GM23338 (cell line): ENCODE measurements around the gene PICK1. TPM values are rescaled to one million over a fixed set of nuclear protein-coding genes. Genes with fewer than 3 reads are reported as not detected.

Experiments used
- ATAC-seq: fragments of 200-7000 bp; cut with Tn5 transposase; 3 replicates; pipeline ENCODE4 v1.9.1; 2020
- DNase-seq: peaks from one replicate; pipeline ENCODE4 v3.0.0-alpha.2; 2015; ENCODE audit warnings: low spot score
- H2AFZ ChIP-seq: fragments of 200-600 bp; sonication (generic); 2 replicates; pipeline ENCODE4 v1.8.0; 2016; ENCODE audit warnings: antibody characterized with exemption, mild to moderate bottlenecking, moderate library complexity
- H3F3A ChIP-seq: fragments of 200-600 bp; sonication (generic); replicated peaks from 2 replicates; pipeline ENCODE4 v1.8.0; 2017; ENCODE audit warnings: antibody characterized with exemption, mixed run types, low read depth
- H3K27ac ChIP-seq: fragments of 200-600 bp; sonication (generic); 2 replicates; pipeline ENCODE4 v1.6.1; 2016; ENCODE audit warnings: low read depth
- H3K27me3 ChIP-seq: fragments of 200-600 bp; sonication (generic); 2 replicates; pipeline ENCODE4 v1.8.0; 2016; ENCODE audit warnings: mild to moderate bottlenecking, mixed run types, moderate library complexity; ENCODE audit not compliant: insufficient read depth
- H3K36me3 ChIP-seq: fragments of 200-600 bp; sonication (generic); 2 replicates; pipeline ENCODE4 v1.8.0; 2016; ENCODE audit warnings: mild to moderate bottlenecking; ENCODE audit not compliant: insufficient read depth
- H3K4me1 ChIP-seq: fragments of 200-600 bp; sonication (generic); 2 replicates; pipeline ENCODE4 v1.8.0; 2016; ENCODE audit warnings: mild to moderate bottlenecking, moderate library complexity; ENCODE audit not compliant: insufficient read depth
- H3K4me2 ChIP-seq: fragments of 200-600 bp; sonication (generic); 2 replicates; pipeline ENCODE4 v1.7.1; 2017; ENCODE audit warnings: mixed run types
- H3K4me3 ChIP-seq: fragments of 200-600 bp; sonication (generic); 2 replicates; pipeline ENCODE4 v1.6.1; 2016; ENCODE audit warnings: mixed run types
- H3K79me2 ChIP-seq: fragments of 200-600 bp; sonication (generic); replicated peaks from 2 replicates; pipeline ENCODE4 v1.8.0; 2017; ENCODE audit warnings: mild to moderate bottlenecking; ENCODE audit not compliant: insufficient read depth
- H3K9me2 ChIP-seq: fragments of 200-600 bp; sonication (generic); 2 replicates; pipeline ENCODE4 v1.8.0; 2017; ENCODE audit not compliant: insufficient read depth
- H4K20me1 ChIP-seq: fragments of 200-600 bp; sonication (generic); replicated peaks from 2 replicates; pipeline ENCODE4 v1.8.0; 2017; ENCODE audit warnings: mild to moderate bottlenecking; ENCODE audit not compliant: insufficient read depth
- H3K27ac Mint-ChIP-seq: 2 replicates; pipeline ENCODE4 v1.8.0; 2020; ENCODE audit warnings: inconsistent platforms, mild to moderate bottlenecking, moderate library complexity, mixed read lengths
- H3K27me3 Mint-ChIP-seq: 3 replicates; pipeline ENCODE4 v1.8.0; 2022; ENCODE audit warnings: low read depth, mild to moderate bottlenecking, moderate library complexity, mixed read lengths, inconsistent platforms; ENCODE audit not compliant: insufficient read depth, poor library complexity
- H3K36me3 Mint-ChIP-seq: 3 replicates; pipeline ENCODE4 v1.8.0; 2021; ENCODE audit warnings: low read depth, mild to moderate bottlenecking, inconsistent platforms, moderate library complexity, mixed read lengths
- H3K4me1 Mint-ChIP-seq: 3 replicates; pipeline ENCODE4 v1.8.0; 2020; ENCODE audit warnings: mild to moderate bottlenecking, inconsistent platforms, mixed read lengths
- H3K4me3 Mint-ChIP-seq: 3 replicates; pipeline ENCODE4 v1.8.0; 2021; ENCODE audit warnings: moderate library complexity, mild to moderate bottlenecking, inconsistent platforms, mixed read lengths
- H3K9me3 Mint-ChIP-seq: 3 replicates; pipeline ENCODE4 v1.8.0; 2020; ENCODE audit warnings: moderate library complexity, mild to moderate bottlenecking, inconsistent platforms, mixed read lengths
- CREB1 ChIP-seq: fragments of 250-450 bp; sonication (Bioruptor Pico); IDR thresholded peaks from 2 replicates; pipeline ENCODE4 v1.5.0; 2020; ENCODE audit warnings: low read depth, mild to moderate bottlenecking, moderate library complexity
- CTCF ChIP-seq, 2 experiments: fragments of 200-600 bp in 1 of 2; sonication (generic) in 1 of 2; conservative IDR thresholded peaks; 2 replicates each; pipeline versions ENCODE4 v1.5.1 to v1.6.1; 2016 to 2017; ENCODE audit warnings: antibody characterized with exemption in 2 of 2, low read depth in 2 of 2, mild to moderate bottlenecking in 2 of 2, moderate library complexity in 1 of 2
- ETS1 ChIP-seq: IDR thresholded peaks from 2 replicates; pipeline ENCODE4 v1.6.1; 2016; ENCODE audit warnings: antibody characterized with exemption
- EZH2 ChIP-seq: fragments of 200-600 bp; sonication (generic); IDR thresholded peaks from one replicate; pipeline ENCODE4 v1.8.0; 2017; ENCODE audit warnings: antibody characterized with exemption, mild to moderate bottlenecking, low read depth; ENCODE audit not compliant: unreplicated experiment
- EZH2phosphoT487 ChIP-seq: fragments of 200-600 bp; sonication (generic); IDR thresholded peaks from one replicate; pipeline ENCODE4 v1.8.1; 2018; ENCODE audit warnings: antibody characterized with exemption; ENCODE audit not compliant: unreplicated experiment
- JUNB ChIP-seq: IDR thresholded peaks from one replicate; pipeline ENCODE4 v1.6.1; 2016; ENCODE audit warnings: antibody characterized with exemption; ENCODE audit not compliant: unreplicated experiment
- NANOG ChIP-seq: IDR thresholded peaks from 2 replicates; pipeline ENCODE4 v1.6.1; 2016; ENCODE audit warnings: antibody characterized with exemption, borderline replicate concordance
- POLR2AphosphoS5 ChIP-seq: IDR thresholded peaks from 2 replicates; pipeline ENCODE4 v1.6.1; 2016; ENCODE audit warnings: antibody characterized with exemption, low read depth
- REST ChIP-seq: IDR thresholded peaks from one replicate; pipeline ENCODE4 v1.6.1; 2018; ENCODE audit warnings: antibody characterized with exemption; ENCODE audit not compliant: unreplicated experiment
- STAT1 ChIP-seq: IDR thresholded peaks from one replicate; pipeline ENCODE4 v1.6.1; 2016; ENCODE audit warnings: antibody characterized with exemption; ENCODE audit not compliant: unreplicated experiment
- ZNF114 ChIP-seq: fragments of 250-450 bp; sonication (Bioruptor Pico); IDR thresholded peaks from 2 replicates; pipeline ENCODE4 v1.5.0; 2020; ENCODE audit warnings: mild to moderate bottlenecking, moderate library complexity
- ZNF331 ChIP-seq: fragments of 250-450 bp; sonication (Bioruptor Pico); IDR thresholded peaks from 2 replicates; pipeline ENCODE4 v1.5.0; 2020; ENCODE audit warnings: low read depth, mild to moderate bottlenecking, moderate library complexity
- ZNF462 ChIP-seq: fragments of 250-450 bp; sonication (Bioruptor Pico); IDR thresholded peaks from 2 replicates; pipeline ENCODE4 v1.5.0; 2020; ENCODE audit warnings: mild to moderate bottlenecking, moderate library complexity
- polyA plus RNA-seq: library from polyadenylated mRNA; unstranded; fragments of >200 nt; fragmentation: Nextera tagmentation; extraction: Ambion mirVana; gene quantifications from 2 replicates; pipeline ENCODE4 v1.2.1, GENCODE V29; 2016
- total RNA-seq: library from RNA; depleted of rRNA; stranded (reverse); fragments of >200 nt; shearing (Covaris generic); gene quantifications from 2 replicates; pipeline ENCODE4 v1.2.3, GENCODE V29; 2014

PICK1 gene
- total and polyA plus RNA-seq, 2 experiments from 2014 or later, result 15.9 to 28.3 TPM

- Histone ChIP-seq H3K36me3 (no peaks in the 10 kb centered on the region), H3K27me3 (no peaks in the 10 kb centered on the region), H3F3A (0 out of 2 replicates have a peak, but pooled peaks cover 2% of the 10 kb centered on the region), H3K4me2 (no peak overlapping the region), H3K4me3 (no peak overlapping the region), H3K27ac (no peak overlapping the region), H2AFZ (no peak overlapping the region), H3K9me2 (no peaks in the 10 kb centered on the region), H4K20me1 (no peaks in the 10 kb centered on the region), H3K79me2 (no peaks in the 10 kb centered on the region), H3K4me1 (peaks cover 2% of the 10 kb centered on the region; the same call in 1 of the 2 replicates)
- ATAC-seq, result no peak
- peaks cover 10% of the 10 kb centered on the region for H3K27me3 Mint-ChIP-seq
- no peaks in the 10 kb centered on the region for H3K36me3 Mint-ChIP-seq
- TF ChIP-seq EZH2phosphoT487 (no peak), CREB1 (CRISPR knock-in tag) (no peak), ZNF114 (CRISPR knock-in tag) (no peak), NANOG (no peak), CTCF (conservative IDR thresholded peaks at IDR 0.05; ENCODE audit: low read depth in 2 of 2) (no peak), ETS1 (no peak), STAT1 (no peak), POLR2AphosphoS5 (no peak), ZNF462 (no peak), REST (no peak), ZNF331 (no peak), EZH2 (no peak), JUNB (no peak)
- H3K27ac Mint-ChIP-seq, result no peak overlapping the region
- H3K4me3 Mint-ChIP-seq, result no peak overlapping the region
- no peak for DNase-seq
- peaks cover 11% of the 10 kb centered on the region for H3K4me1 Mint-ChIP-seq
- no peaks in the 10 kb centered on the region for H3K9me3 Mint-ChIP-seq
Measured at GRCh38 chr22:38115423-38116205, 58.4 kb downstream of the PICK1 start.
